ENCODE results near the gene ID4. TPM values are rescaled to one million over a fixed set of nuclear protein-coding genes. Genes with fewer than 3 reads are reported as not detected.
A peak's percentile ranks its signal among the peaks of the same experiment; 100 is the strongest.

ID4 gene, protein sequence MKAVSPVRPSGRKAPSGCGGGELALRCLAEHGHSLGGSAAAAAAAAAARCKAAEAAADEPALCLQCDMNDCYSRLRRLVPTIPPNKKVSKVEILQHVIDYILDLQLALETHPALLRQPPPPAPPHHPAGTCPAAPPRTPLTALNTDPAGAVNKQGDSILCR
- 27.8 TPM for total RNA-seq
- long read RNA-seq, transcript ID4-201 (3 exons, 2,344 nt), result major isoform, 101 of 111 reads
- long read RNA-seq, partial matches to known transcripts, result 5 of 111 reads
- long read RNA-seq, other reads (novel, unspliced or antisense), result 5 of 111 reads

GRCh38 chr6:19836799-19837510, at the start of gene ID4:
ID4 (plus strand) TSS chr6:19837370; CDS start chr6:19837755, 385 bp downstream.
- Histone ChIP-seq H3K27ac (peak within 1 kb of the TSS; percentile 89), H3K9me3 (no peaks in the 10 kb centered on the region), H3K27me3 (ENCODE audit: low read depth) (peaks cover 18% of the 10 kb centered on the region), H3K4me3 (peak within 1 kb of the TSS; percentile 66), H3K36me3 (no peaks in the 10 kb centered on the region), H3K4me1 (peaks cover 5% of the 10 kb centered on the region)
- ATAC-seq (peak; percentile 85 to 95), DNase-seq (peak; percentile 95)
- intact Hi-C loops (cut with DNase I), result no loop called here
- no peak for TF ChIP-seq CTCF (IDR thresholded peaks at IDR 0.05)

- Histone ChIP-seq H3K9me3 (no peaks in the 10 kb centered on the region), H3K4me1 (peaks cover 5% of the 10 kb centered on the region), H3K27me3 (ENCODE audit: low read depth) (no peaks in the 10 kb centered on the region), H3K4me3 (no peak overlapping the region), H3K27ac (no peak overlapping the region), H3K36me3 (no peaks in the 10 kb centered on the region)
- intact Hi-C loops (cut with DNase I), result no loop called here
- TF ChIP-seq CTCF (IDR thresholded peaks at IDR 0.05), result no peak
- ATAC-seq, result no peak
- no peak for DNase-seq
Observed at GRCh38 chr6:19788686-19789085, 48.5 kb upstream of the ID4 start.

DNA sequence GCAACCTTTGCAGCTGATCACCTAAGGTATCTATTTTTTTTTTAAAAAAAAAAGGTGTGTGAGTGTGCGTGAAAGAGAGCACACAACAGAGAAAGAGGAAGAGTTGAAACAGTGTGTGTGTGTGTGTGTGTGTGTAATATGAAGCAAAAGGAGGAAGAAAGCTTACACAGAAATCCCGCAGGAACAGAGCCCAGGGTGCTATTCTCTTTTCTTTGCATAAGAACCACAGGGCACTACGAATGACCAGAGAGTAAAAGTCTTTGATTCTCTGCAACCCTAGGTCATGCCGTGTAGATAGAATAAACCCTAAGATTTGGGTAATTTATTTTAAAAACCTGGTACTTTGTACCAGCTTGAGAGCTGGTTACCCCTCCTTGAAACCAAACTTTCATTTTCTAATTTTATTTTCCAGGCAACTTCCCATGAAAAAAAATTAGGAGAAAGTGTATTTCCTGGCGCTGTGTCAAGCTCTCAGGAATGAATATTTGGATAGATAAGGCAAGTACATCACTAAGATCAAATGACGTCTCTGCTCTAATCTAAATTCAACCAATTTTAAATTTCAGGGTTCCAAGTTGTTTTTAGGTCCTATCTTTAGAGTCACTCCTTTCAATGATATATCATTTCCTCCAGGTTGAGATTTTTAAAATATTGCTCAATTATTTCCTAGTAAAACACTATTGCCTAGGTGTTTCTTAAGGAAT, 47.9 kb upstream of the ID4 start:
- peak in 1 of 2 donors; percentile 21 for ATAC-seq
- no peak for DNase-seq
- H3K27ac ChIP-seq, result no peak overlapping the region
- intact Hi-C loops (cut with DNase I), result no loop called here
- H3K4me3 ChIP-seq, result no peak overlapping the region
- no peak for TF ChIP-seq CTCF (IDR thresholded peaks at IDR 0.05)
- H3K27me3 ChIP-seq (ENCODE audit: low read depth), result no peaks in the 10 kb centered on the region
- H3K9me3 ChIP-seq, result no peaks in the 10 kb centered on the region
- H3K4me1 ChIP-seq, result peaks cover 5% of the 10 kb centered on the region
- no peaks in the 10 kb centered on the region for H3K36me3 ChIP-seq

DNA sequence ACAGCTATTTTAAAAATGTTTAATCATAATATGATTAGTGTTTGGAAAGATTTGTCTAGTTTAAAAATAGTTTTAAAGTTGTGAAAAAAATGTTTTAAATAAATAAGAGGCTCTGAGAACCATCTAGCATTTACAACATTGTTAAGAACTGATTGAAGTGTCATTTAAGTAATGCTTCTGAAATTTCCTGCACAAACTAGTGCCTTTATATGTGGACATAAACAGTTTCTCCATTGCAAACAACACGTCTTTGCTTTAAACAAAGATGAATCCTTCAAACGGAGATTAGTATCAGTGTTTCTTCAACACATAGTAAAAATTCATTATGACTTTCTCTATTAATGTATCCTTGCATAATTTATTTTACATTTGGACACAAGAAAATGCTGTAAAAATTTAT, 45.9 kb upstream of the ID4 start:
- TF ChIP-seq CTCF (IDR thresholded peaks at IDR 0.05), result no peak
- H3K27ac ChIP-seq, result no peak overlapping the region
- H3K27me3 ChIP-seq (ENCODE audit: low read depth), result no peaks in the 10 kb centered on the region
- H3K36me3 ChIP-seq, result no peaks in the 10 kb centered on the region
- H3K9me3 ChIP-seq, result no peaks in the 10 kb centered on the region
- H3K4me1 ChIP-seq, result peaks cover 5% of the 10 kb centered on the region
- intact Hi-C loops (cut with DNase I), result no loop called here
- ATAC-seq (no peak), DNase-seq (no peak)
- no peak overlapping the region for H3K4me3 ChIP-seq

GRCh38 chr6:19795211-19795610, 42.0 kb upstream of the ID4 start:
- DNase-seq (no peak), ATAC-seq (no peak)
- intact Hi-C loops (cut with DNase I), result no loop called here
- H3K27ac ChIP-seq, result no peak overlapping the region
- no peaks in the 10 kb centered on the region for H3K27me3 ChIP-seq (ENCODE audit: low read depth)
- no peak for TF ChIP-seq CTCF (IDR thresholded peaks at IDR 0.05)
- H3K9me3 ChIP-seq, result no peaks in the 10 kb centered on the region
- H3K4me1 ChIP-seq, result no peaks in the 10 kb centered on the region
- H3K36me3 ChIP-seq, result no peaks in the 10 kb centered on the region
- H3K4me3 ChIP-seq, result no peak overlapping the region

Data from lower lobe of right lung (tissue), 2 donors.